ENCODE measurements around the gene CD9. TPM values are rescaled to one million over a fixed set of nuclear protein-coding genes. Genes with fewer than 3 reads are reported as not detected.
"Not testable (repeated sequence)": the region's sequence is repeated elsewhere in the genome, so short reads cannot be mapped to it uniquely, and the experiment has no call there.

The CD9 gene
- total and polyA plus RNA-seq, 8 donors, result 25.1 to 108 (median 33.8) TPM

GRCh38 chr12:6158749-6159148 is 41.5 kb upstream of the CD9 start:
- no peaks in the 10 kb centered on the region for H3K4me1 ChIP-seq
- DNase-seq, result no peak
- no peak for ATAC-seq
- H3K9me3 ChIP-seq, result no peaks in the 10 kb centered on the region
- H3K27ac ChIP-seq, result no peak overlapping the region
- no peaks in the 10 kb centered on the region for H3K27me3 ChIP-seq
- intact Hi-C loops (cut with DNase I), result no loop called here
- WGBS, 2 donors, result 80 to 89% methylated on average over 11 of the region's 11 CpGs
- TF ChIP-seq CTCF (IDR thresholded peaks at IDR 0.05), result no peak
- no peak for FAIRE-seq
- H3K4me3 ChIP-seq, result no peak overlapping the region
- H3K36me3 ChIP-seq, result no peaks in the 10 kb centered on the region

- H3K27me3 ChIP-seq; H3K27ac ChIP-seq; intact Hi-C loops (cut with DNase I); H3K4me3 ChIP-seq; FAIRE-seq; DNase-seq; H3K9me3 ChIP-seq; ATAC-seq; H3K4me1 ChIP-seq; H3K36me3 ChIP-seq: not testable (repeated sequence)
- 66 to 67% methylated on average over 49 to 50 of the region's 50 CpGs for WGBS, 2 donors
Observed at GRCh38 chr12:6159166-6160011, 40.8 kb upstream of the CD9 start.

- H3K9me3 ChIP-seq; H3K27me3 ChIP-seq; DNase-seq; H3K36me3 ChIP-seq; H3K4me3 ChIP-seq; H3K4me1 ChIP-seq; FAIRE-seq; ATAC-seq; H3K27ac ChIP-seq; intact Hi-C loops (cut with DNase I): not testable (repeated sequence)
- 84 to 91% methylated on average over 19 of the region's 19 CpGs for WGBS, 2 donors
Observed at GRCh38 chr12:6160049-6160649, 40.1 kb upstream of the CD9 start.

GRCh38 chr12:6161124-6161882 is 38.9 kb upstream of the CD9 start:
- Histone ChIP-seq H3K4me1 (no peaks in the 10 kb centered on the region), H3K9me3 (no peaks in the 10 kb centered on the region), H3K27ac (no peak overlapping the region), H3K36me3 (no peaks in the 10 kb centered on the region), H3K27me3 (no peaks in the 10 kb centered on the region), H3K4me3 (no peak overlapping the region)
- no peak for TF ChIP-seq CTCF (IDR thresholded peaks at IDR 0.05)
- ATAC-seq, result peak in 2 of 4 donors; percentile 47 to 52
- no peak for DNase-seq
- no peak for FAIRE-seq
- 40 to 46% methylated on average over 16 of the region's 16 CpGs for WGBS, 2 donors
- intact Hi-C loops (cut with DNase I), result no loop called here

GRCh38 chr12:6163416-6164060 is 36.7 kb upstream of the CD9 start:
- no peak overlapping the region for H3K4me3 ChIP-seq
- H3K9me3 ChIP-seq, result no peaks in the 10 kb centered on the region
- H3K4me1 ChIP-seq, result no peaks in the 10 kb centered on the region
- DNase-seq, result no peak
- no peak for ATAC-seq
- 77 to 83% methylated on average over 8 of the region's 8 CpGs for WGBS, 2 donors
- no peaks in the 10 kb centered on the region for H3K27me3 ChIP-seq
- intact Hi-C loops (cut with DNase I), result no loop called here
- no peak for FAIRE-seq
- TF ChIP-seq CTCF (IDR thresholded peaks at IDR 0.05), result no peak
- no peak overlapping the region for H3K27ac ChIP-seq
- no peaks in the 10 kb centered on the region for H3K36me3 ChIP-seq

Data from pancreas (tissue), 10 donors.